ENCODE data around the gene UPP2.

The UPP2 gene

DNA sequence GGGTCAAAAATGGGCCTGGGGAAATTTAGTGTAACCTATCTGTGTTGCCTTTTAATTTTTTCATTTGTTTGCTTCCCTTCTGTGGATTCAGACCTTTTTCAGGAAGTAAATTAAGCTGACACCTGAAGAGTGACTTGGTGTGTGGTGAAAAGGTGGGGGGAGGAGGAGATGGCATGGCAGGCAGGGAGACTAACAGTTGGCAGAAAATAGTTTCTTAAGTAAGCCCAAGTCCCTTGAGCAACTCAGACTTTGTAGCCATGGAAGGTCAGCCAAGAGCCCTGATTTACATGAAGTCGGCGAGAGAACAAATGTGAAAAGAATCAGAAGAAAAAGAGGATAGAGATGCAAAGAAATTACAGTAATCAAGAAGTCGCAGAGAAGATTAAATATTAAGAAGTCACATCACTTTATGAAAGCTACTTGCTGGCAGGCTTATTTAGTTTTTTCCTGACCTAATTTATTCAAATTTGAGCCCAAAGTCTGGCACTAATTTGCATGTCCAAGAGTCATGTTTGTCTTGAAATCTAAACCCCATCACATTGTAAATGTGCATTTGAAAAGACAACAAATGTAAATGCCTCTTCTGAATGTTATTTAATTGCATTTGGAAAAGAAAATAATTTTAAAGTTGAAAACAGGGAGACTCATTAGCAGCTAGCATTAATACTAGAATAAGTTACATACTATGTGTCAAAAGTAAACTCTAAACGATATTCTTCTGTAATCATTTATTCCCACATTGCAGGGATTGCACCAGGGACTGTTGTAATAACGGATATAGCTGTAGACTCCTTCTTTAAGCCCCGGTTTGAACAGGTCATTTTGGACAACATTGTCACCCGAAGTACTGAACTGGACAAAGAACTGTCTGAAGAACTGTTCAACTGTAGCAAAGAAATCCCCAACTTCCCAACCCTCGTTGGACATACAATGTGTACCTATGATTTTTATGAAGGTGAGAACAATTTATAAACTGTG lies 19.3 kb downstream of the UPP2 start:
- TF ChIP-seq GATA2 (IDR thresholded peaks at IDR 0.05; ENCODE audit: low read depth, low read length) = no peak
- TF ChIP-seq GATA3 (IDR thresholded peaks at IDR 0.05; ENCODE audit: low read depth, low read length) = no peak

DNA sequence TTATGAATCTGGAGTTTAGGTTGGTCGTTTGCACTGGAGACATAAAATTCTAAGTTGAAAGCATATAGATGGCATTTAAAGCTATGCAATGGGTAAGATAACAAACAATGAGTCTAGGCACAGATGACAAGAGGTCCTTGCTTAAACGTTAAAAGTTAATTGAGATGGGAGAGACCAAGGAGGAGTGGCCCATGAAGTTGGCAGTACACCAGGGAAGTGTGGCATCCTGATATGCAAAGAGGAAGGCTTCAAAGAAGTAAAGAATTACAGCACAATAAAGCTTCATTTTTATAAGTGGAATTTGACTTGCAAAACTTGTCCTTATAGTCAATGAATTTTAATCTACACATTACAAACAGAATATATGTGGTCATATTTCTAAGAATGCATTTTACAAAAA lies 23.2 kb downstream of the UPP2 start:
- no peak for TF ChIP-seq GATA3 (IDR thresholded peaks at IDR 0.05; ENCODE audit: low read depth, low read length)
- TF ChIP-seq GATA2 (IDR thresholded peaks at IDR 0.05; ENCODE audit: low read depth, low read length) = no peak

DNA sequence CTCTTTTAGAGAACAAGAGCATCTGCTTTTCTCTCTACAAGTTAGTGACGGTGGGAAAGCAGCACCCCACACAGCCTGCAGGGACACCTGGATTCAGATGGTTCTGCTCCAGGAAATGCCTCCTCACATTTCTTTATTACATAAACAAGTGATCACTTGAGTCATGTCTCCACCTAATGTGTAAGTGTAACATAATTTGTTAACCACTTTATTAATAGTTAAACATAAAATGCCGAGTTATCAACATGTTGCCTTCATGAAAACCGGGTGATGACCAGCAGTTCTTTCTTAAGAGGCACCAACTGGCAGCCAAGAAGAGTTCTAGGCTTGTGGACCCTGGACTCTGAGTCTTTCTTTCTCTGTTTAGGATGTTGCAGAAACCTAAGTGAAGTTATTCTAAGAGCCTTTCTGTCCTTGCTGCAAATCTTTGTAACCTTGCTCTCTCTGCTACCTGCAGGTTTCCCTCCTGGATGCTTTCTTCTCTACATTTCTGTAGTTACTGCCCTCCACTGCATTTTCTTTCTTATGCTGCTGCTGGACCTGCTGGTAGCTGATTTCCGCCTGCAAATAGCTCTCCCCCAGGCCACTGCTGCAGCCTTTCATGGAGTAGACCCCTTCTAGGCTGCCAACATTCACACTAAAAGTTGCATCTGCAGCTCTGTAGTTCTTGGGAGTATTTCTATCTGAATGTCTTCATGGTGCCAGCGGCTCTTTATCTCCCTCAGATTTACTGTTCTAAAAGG lies 24.3 kb downstream of the UPP2 start:
- no peak for TF ChIP-seq GATA2 (IDR thresholded peaks at IDR 0.05; ENCODE audit: low read depth, low read length)
- TF ChIP-seq GATA3 (IDR thresholded peaks at IDR 0.05; ENCODE audit: low read depth, low read length) = no peak

DNA sequence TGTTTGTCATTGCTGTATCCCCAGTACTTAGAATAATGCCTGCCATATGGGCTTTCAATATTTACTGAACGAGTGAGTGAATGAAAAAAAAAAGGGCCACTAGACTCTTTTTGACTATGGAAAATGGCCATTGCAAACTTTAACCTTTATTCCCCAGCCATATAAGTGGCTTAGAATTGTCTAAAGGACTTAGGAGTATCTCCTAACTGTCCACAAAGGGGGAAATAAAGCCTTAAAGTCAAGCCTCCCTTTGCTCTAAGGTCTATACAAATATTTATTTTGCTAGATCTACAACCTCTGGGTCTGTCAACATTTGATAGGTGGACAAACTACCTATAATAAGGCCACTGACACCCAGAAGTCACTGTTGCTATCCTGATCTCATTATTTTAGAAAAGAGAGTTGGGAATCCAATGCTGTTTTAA lies 25.7 kb downstream of the UPP2 start:
- TF ChIP-seq GATA2 (IDR thresholded peaks at IDR 0.05; ENCODE audit: low read depth, low read length) (no peak), GATA3 (IDR thresholded peaks at IDR 0.05; ENCODE audit: low read depth, low read length) (no peak)

DNA sequence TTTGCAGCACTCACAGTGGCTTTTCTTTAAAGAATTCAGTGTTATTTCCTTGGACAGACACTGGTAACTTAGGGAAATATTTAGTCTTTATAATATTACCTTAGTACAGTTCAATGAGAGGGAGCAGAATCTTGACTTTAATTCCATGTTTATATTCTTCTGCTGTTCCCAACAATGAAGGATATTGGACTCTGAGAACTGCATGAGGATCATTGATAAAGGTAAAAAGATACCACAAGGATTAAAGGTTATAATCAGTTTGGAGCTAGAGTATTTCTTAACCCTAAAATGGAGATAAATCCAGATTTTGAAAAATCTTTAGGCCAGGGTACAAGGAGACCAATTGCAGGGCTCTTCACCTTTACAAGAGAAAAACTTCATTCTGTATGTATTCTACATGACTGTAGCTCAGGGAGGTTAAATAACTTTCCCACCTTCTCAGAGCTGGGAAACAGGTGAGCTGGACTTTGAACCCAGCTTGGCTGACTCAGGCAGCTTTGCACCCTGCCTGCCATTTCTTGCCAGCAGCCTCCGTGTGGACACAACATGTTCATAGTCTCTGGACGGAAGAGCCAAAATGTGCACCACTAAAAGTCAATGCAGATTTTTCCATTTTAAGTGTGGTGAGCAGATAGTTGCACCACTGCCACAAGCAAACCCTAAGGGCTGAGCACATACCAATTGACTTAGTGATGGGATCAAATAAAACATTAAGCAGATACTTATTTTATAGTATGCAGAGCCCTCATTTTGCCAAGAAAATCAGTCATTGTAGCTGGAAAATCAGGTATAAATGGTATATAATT lies 26.7 kb downstream of the UPP2 start:
- no peak for TF ChIP-seq GATA2 (IDR thresholded peaks at IDR 0.05; ENCODE audit: low read depth, low read length)
- TF ChIP-seq GATA3 (IDR thresholded peaks at IDR 0.05; ENCODE audit: low read depth, low read length) = no peak

DNA sequence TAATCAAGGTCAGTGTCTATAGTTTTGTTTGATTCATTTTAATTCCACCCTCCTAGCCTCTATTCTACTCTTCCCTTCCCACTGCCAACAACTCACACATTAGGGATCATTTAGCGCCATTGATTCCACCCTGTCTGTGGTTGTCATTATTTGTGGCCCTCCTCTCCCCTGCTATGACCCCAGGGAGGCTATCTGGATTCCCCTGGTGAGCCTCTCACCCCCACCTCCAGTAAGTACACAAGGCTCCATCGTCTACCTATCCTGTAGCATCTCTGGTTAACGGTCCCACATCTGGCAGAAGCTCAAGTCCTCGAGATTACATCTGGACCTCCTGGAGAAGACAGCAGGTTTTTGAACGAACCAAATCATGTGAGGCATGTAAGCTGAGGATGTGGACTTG lies 27.4 kb downstream of the UPP2 start:
- no peak for TF ChIP-seq GATA3 (IDR thresholded peaks at IDR 0.05; ENCODE audit: low read depth, low read length)
- no peak for TF ChIP-seq GATA2 (IDR thresholded peaks at IDR 0.05; ENCODE audit: low read depth, low read length)

DNA sequence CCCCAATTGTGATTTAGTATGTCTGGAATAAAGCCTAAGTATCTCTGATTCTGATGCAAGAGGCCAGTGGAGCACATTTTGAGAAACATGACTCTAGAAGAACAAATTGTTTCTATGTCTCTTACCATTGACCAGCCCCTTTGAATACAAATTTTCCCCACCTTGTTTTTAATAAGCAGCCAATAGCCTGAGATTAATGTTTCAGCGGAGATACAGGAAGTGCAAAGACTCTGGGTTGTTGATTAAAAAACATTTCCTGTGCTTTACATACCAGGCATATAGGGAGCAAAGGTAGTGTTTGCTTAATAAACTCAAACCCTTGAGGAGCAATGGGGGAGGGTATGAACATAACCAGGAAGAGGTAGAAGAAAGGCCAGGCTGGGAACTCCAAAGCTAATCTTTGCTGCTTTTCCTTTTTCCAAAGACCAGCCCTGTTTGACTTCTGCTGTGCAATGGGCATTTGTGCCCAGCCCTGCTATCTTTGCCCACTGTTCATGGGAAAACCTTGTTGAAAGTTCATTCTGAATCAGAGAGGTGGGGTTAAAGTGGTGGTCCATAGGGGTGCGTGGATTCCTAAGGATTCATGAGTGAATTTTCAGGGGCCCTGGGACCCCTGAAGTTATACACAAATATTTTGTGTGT lies 29.3 kb downstream of the UPP2 start:
- TF ChIP-seq GATA2 (IDR thresholded peaks at IDR 0.05; ENCODE audit: low read depth, low read length) (no peak), GATA3 (IDR thresholded peaks at IDR 0.05; ENCODE audit: low read depth, low read length) (no peak)

DNA sequence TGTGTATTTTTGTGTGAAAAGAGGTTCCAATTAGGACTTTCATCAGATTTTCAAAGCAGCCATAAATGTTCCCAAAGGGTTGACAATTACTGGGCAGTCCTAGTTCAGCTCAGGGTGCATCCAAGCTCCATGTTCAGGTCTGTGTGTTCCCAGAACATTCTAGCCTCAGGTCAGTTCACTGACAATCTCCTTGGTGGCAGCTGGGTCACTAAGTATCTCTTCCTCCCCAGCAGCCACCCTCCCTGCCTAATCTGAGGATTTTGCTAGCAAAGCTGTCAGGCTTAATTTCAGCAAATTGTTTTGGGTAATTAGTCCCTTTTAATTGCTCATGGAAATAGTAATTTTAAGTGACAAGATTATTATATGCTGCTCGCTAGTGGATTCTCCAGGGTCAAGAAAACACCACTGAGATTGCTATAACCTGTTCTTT lies 29.8 kb downstream of the UPP2 start:
- TF ChIP-seq GATA2 (IDR thresholded peaks at IDR 0.05; ENCODE audit: low read depth, low read length) (no peak), GATA3 (IDR thresholded peaks at IDR 0.05; ENCODE audit: low read depth, low read length) (no peak)

DNA sequence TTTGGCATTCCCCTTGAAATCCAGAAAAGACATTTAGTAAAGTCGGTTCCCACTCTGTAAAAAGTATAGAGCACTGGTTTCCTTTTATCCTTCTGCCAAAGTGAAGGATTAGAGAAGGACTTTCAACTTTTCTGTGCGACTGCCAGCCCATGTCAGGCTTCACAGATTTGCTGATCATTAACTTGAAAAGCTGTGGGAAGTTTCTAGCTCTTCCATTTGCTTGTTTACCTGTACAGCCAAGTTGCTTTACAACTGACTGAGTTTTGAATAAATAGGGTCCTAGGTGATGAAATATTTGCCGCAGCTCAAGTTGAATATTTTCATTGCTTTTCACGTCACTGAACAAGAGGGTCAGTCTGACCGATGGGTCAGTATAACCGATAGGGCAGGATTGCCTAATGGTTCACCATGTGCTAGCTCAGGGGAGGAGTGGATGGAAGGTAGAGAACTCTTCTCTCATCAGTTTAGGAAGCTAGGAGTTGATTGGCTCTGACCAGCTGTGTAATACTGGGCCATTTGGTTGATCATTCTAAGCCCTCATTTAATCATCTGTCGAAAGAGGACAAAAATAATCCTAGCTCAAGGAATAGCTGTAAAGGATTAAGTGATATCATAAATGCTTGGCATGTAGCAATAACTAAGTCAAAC lies 30.4 kb downstream of the UPP2 start:
- TF ChIP-seq GATA3 (IDR thresholded peaks at IDR 0.05; ENCODE audit: low read depth, low read length) (no peak), GATA2 (IDR thresholded peaks at IDR 0.05; ENCODE audit: low read depth, low read length) (no peak)

DNA sequence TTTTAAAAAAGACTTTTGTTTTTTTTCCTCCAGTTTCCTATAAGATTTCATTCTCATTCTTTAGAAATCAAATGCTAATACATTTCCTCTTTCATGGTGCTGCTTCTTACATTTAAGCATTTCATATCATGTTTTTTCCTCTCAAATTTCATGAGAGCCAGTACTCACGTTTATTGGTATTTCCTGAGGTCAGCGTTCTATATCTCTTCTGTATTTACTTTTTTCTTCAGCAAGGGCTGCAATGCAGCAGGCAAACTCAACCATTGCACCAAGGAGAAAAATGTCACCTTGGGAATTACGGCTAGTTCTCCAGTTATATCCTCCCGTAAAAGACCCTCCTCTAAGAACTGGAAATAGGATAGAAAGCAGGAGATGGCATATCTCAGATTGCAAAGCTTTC lies 32.4 kb downstream of the UPP2 start:
- TF ChIP-seq GATA3 (IDR thresholded peaks at IDR 0.05; ENCODE audit: low read depth, low read length) = no peak
- no peak for TF ChIP-seq GATA2 (IDR thresholded peaks at IDR 0.05; ENCODE audit: low read depth, low read length)

DNA sequence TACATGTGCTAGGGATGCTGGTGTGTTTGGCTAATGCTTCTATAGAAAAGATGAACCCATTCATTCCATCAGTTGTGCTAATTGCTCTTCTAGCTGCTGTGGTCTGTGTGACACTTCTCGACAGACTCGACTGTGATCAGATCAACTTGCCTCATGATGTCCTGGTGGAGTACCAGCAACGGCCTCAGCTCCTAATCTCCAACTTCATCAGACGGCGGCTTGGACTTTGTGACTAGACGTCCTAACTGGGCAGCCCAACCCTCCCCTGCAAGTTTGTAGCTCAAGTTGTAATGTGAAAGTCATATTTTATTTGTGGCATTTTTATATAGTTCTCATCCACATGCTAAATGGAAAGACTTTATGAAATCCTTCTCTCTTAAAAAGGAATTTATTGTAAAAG lies 33.0 kb downstream of the UPP2 start:
- no peak for TF ChIP-seq GATA3 (IDR thresholded peaks at IDR 0.05; ENCODE audit: low read depth, low read length)
- no peak for TF ChIP-seq GATA2 (IDR thresholded peaks at IDR 0.05; ENCODE audit: low read depth, low read length)

DNA sequence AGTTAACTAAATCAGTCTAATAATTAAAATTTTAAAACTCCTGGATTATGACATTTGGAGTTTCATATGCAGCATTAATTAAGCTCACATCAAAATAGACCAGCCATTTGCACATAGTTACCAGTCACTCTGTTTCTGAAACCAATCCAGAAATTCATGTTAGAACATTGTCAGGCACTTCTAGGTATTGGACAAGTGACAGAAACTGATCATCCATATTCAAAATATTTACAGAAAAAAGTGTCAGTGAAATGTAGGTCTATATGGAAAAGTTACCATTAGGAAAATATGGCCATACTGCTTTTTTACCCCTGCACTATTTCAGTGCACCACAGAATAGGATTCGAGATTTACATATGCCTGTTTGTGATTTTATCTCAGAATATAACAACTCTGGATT lies 33.4 kb downstream of the UPP2 start:
- TF ChIP-seq GATA3 (IDR thresholded peaks at IDR 0.05; ENCODE audit: low read depth, low read length) (no peak), GATA2 (IDR thresholded peaks at IDR 0.05; ENCODE audit: low read depth, low read length) (no peak)

DNA sequence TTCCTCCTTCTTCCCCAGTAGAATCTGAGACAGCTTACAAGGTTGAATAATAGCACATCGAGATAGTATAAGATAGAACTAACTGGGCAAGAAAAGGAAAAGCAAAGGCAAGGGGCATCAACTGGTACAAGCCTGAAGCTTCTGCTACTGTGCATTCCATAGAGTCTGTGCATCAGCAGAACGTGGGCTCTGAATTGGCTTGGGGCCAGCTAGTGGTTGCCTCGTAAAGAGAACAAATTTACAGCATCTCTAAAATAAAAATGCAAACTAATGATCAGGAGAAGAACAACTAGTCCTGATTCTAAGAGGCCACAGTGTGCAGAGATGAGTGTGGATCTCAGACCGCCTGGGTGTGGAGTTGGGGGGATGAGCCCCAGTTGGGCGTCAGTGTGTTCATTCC lies 36.6 kb downstream of the UPP2 start:
- TF ChIP-seq GATA3 (IDR thresholded peaks at IDR 0.05; ENCODE audit: low read depth, low read length) (no peak), GATA2 (IDR thresholded peaks at IDR 0.05; ENCODE audit: low read depth, low read length) (no peak)
